Measurements from ENCODE around the gene TMTC2. TPM values are rescaled to one million over a fixed set of nuclear protein-coding genes. Genes with fewer than 3 reads are reported as not detected.

Gene TMTC2
- total and polyA plus RNA-seq, 3 experiments from 2014 or later, result 0.13 to 2.5 (median 2.2) TPM

- H3K27ac Mint-ChIP-seq, result no peak overlapping the region
- no peaks in the 10 kb centered on the region for H3K4me1 Mint-ChIP-seq
- Histone ChIP-seq H3K27ac (ENCODE audit: low read depth, low read length) (no peak overlapping the region), H3K9me3 (ENCODE audit: low read length) (no peaks in the 10 kb centered on the region), H3K4me1 (ENCODE audit: insufficient read depth, low read length) (no peaks in the 10 kb centered on the region), H3K36me3 (ENCODE audit: insufficient read depth, low read length) (no peaks in the 10 kb centered on the region), H3K27me3 (ENCODE audit: insufficient read depth, low read length, poor library complexity, severe bottlenecking) (no peaks in the 10 kb centered on the region), H3K4me3 (ENCODE audit: low read length) (no peak overlapping the region)
- POLR2A ChIA-PET, result no interaction called here
- H3K4me3 Mint-ChIP-seq, result no peak overlapping the region
- no peaks in the 10 kb centered on the region for H3K27me3 Mint-ChIP-seq
- H3K36me3 Mint-ChIP-seq, result peaks cover 3 to 23% (median 5%) of the 10 kb centered on the region in 3 donors
- H3K9me3 Mint-ChIP-seq, result no peaks in the 10 kb centered on the region
- CTCF ChIA-PET, result no interaction called here
- no peak for DNase-seq
These were observed 243.6 kb downstream of the TMTC2 start for GRCh38 chr12:82930301-82930700.

GRCh38 chr12:82931349-82932116 is 244.8 kb downstream of the TMTC2 start:
- POLR2A ChIA-PET, result no interaction called here
- H3K4me1 Mint-ChIP-seq, result no peaks in the 10 kb centered on the region
- no peaks in the 10 kb centered on the region for H3K9me3 ChIP-seq (ENCODE audit: low read length)
- CTCF ChIA-PET, result no interaction called here
- H3K36me3 Mint-ChIP-seq, result peaks cover 3 to 23% (median 5%) of the 10 kb centered on the region in 3 donors
- H3K27ac Mint-ChIP-seq, result no peak overlapping the region
- DNase-seq, result no peak
- no peak overlapping the region for H3K27ac ChIP-seq (ENCODE audit: low read depth, low read length)
- no peaks in the 10 kb centered on the region for H3K36me3 ChIP-seq (ENCODE audit: insufficient read depth, low read length)
- H3K4me3 ChIP-seq (ENCODE audit: low read length), result no peak overlapping the region
- H3K27me3 Mint-ChIP-seq, result no peaks in the 10 kb centered on the region
- no peaks in the 10 kb centered on the region for H3K4me1 ChIP-seq (ENCODE audit: insufficient read depth, low read length)
- no peaks in the 10 kb centered on the region for H3K27me3 ChIP-seq (ENCODE audit: insufficient read depth, low read length, poor library complexity, severe bottlenecking)
- H3K9me3 Mint-ChIP-seq, result no peaks in the 10 kb centered on the region
- H3K4me3 Mint-ChIP-seq, result no peak overlapping the region

- H3K27ac Mint-ChIP-seq, result no peak overlapping the region
- Histone ChIP-seq H3K9me3 (ENCODE audit: low read length) (no peaks in the 10 kb centered on the region), H3K27me3 (ENCODE audit: insufficient read depth, low read length, poor library complexity, severe bottlenecking) (no peaks in the 10 kb centered on the region), H3K4me3 (ENCODE audit: low read length) (no peak overlapping the region), H3K27ac (ENCODE audit: low read depth, low read length) (no peak overlapping the region), H3K36me3 (ENCODE audit: insufficient read depth, low read length) (no peaks in the 10 kb centered on the region), H3K4me1 (ENCODE audit: insufficient read depth, low read length) (no peaks in the 10 kb centered on the region)
- no peaks in the 10 kb centered on the region for H3K27me3 Mint-ChIP-seq
- DNase-seq, result no peak
- POLR2A ChIA-PET, result no interaction called here
- no peaks in the 10 kb centered on the region for H3K4me1 Mint-ChIP-seq
- CTCF ChIA-PET, result no interaction called here
- H3K36me3 Mint-ChIP-seq, result peaks cover 0 to 20% (median 4%) of the 10 kb centered on the region in 3 donors
- H3K9me3 Mint-ChIP-seq, result peaks cover 0 to 3% (median 0%) of the 10 kb centered on the region in 5 donors
- H3K4me3 Mint-ChIP-seq, result no peak overlapping the region
These were observed 250.4 kb downstream of the TMTC2 start for GRCh38 chr12:82937151-82937550.

GRCh38 chr12:82942521-82942920 is 255.8 kb downstream of the TMTC2 start:
- ChIA-PET POLR2A (no interaction called here), CTCF (interaction anchor here (0.6 to 0.8 kb wide), 2 partner anchors 22 to 66 kb away, joined by 3 read pairs; no protein-coding TSS in a partner anchor)
- peaks cover 0 to 4% (median 0%) of the 10 kb centered on the region in 5 donors for H3K9me3 Mint-ChIP-seq
- Histone ChIP-seq H3K27ac (ENCODE audit: low read depth, low read length) (no peak overlapping the region), H3K27me3 (ENCODE audit: insufficient read depth, low read length, poor library complexity, severe bottlenecking) (no peaks in the 10 kb centered on the region), H3K36me3 (ENCODE audit: insufficient read depth, low read length) (no peaks in the 10 kb centered on the region), H3K4me1 (ENCODE audit: insufficient read depth, low read length) (no peaks in the 10 kb centered on the region), H3K4me3 (ENCODE audit: low read length) (no peak overlapping the region), H3K9me3 (ENCODE audit: low read length) (no peaks in the 10 kb centered on the region)
- H3K27me3 Mint-ChIP-seq, result no peaks in the 10 kb centered on the region
- peaks cover 0 to 16% (median 0%) of the 10 kb centered on the region in 3 donors for H3K36me3 Mint-ChIP-seq
- no peak overlapping the region for H3K4me3 Mint-ChIP-seq
- DNase-seq, result no peak
- H3K4me1 Mint-ChIP-seq, result no peaks in the 10 kb centered on the region
- no peak overlapping the region for H3K27ac Mint-ChIP-seq

GRCh38 chr12:82942991-82943401 is 256.3 kb downstream of the TMTC2 start:
- Mint-ChIP-seq H3K9me3 (peaks cover 0 to 4% (median 0%) of the 10 kb centered on the region in 5 donors), H3K27ac (no peak overlapping the region), H3K27me3 (no peaks in the 10 kb centered on the region), H3K4me3 (no peak overlapping the region), H3K36me3 (peaks cover 0 to 16% (median 0%) of the 10 kb centered on the region in 3 donors), H3K4me1 (no peaks in the 10 kb centered on the region)
- POLR2A ChIA-PET, result no interaction called here
- no peaks in the 10 kb centered on the region for H3K36me3 ChIP-seq (ENCODE audit: insufficient read depth, low read length)
- H3K27me3 ChIP-seq (ENCODE audit: insufficient read depth, low read length, poor library complexity, severe bottlenecking), result no peaks in the 10 kb centered on the region
- H3K4me1 ChIP-seq (ENCODE audit: insufficient read depth, low read length), result no peaks in the 10 kb centered on the region
- H3K9me3 ChIP-seq (ENCODE audit: low read length), result no peaks in the 10 kb centered on the region
- CTCF ChIA-PET, result interaction anchor here (0.8 kb wide), 1 partner anchor 65 kb away, joined by 3 read pairs; no protein-coding TSS in a partner anchor
- DNase-seq, result no peak
- no peak overlapping the region for H3K27ac ChIP-seq (ENCODE audit: low read depth, low read length)
- no peak overlapping the region for H3K4me3 ChIP-seq (ENCODE audit: low read length)

GRCh38 chr12:82948491-82948890 is 261.8 kb downstream of the TMTC2 start:
- H3K27me3 ChIP-seq (ENCODE audit: insufficient read depth, low read length, poor library complexity, severe bottlenecking), result no peaks in the 10 kb centered on the region
- ChIA-PET CTCF (no interaction called here), POLR2A (no interaction called here)
- no peak overlapping the region for H3K27ac Mint-ChIP-seq
- no peak overlapping the region for H3K4me3 ChIP-seq (ENCODE audit: low read length)
- H3K27ac ChIP-seq (ENCODE audit: low read depth, low read length), result no peak overlapping the region
- no peak for DNase-seq
- no peaks in the 10 kb centered on the region for H3K9me3 ChIP-seq (ENCODE audit: low read length)
- no peaks in the 10 kb centered on the region for H3K36me3 ChIP-seq (ENCODE audit: insufficient read depth, low read length)
- no peaks in the 10 kb centered on the region for H3K4me1 Mint-ChIP-seq
- H3K27me3 Mint-ChIP-seq, result no peaks in the 10 kb centered on the region
- H3K36me3 Mint-ChIP-seq, result peaks cover 0 to 7% (median 0%) of the 10 kb centered on the region in 3 donors
- H3K4me3 Mint-ChIP-seq, result no peak overlapping the region
- H3K9me3 Mint-ChIP-seq, result peaks cover 0 to 2% (median 0%) of the 10 kb centered on the region in 5 donors
- no peaks in the 10 kb centered on the region for H3K4me1 ChIP-seq (ENCODE audit: insufficient read depth, low read length)

- Histone ChIP-seq H3K27ac (ENCODE audit: low read depth, low read length) (no peak overlapping the region), H3K36me3 (ENCODE audit: insufficient read depth, low read length) (no peaks in the 10 kb centered on the region), H3K4me1 (ENCODE audit: insufficient read depth, low read length) (no peaks in the 10 kb centered on the region), H3K4me3 (ENCODE audit: low read length) (no peak overlapping the region), H3K9me3 (ENCODE audit: low read length) (no peaks in the 10 kb centered on the region), H3K27me3 (ENCODE audit: insufficient read depth, low read length, poor library complexity, severe bottlenecking) (no peaks in the 10 kb centered on the region)
- Mint-ChIP-seq H3K36me3 (peaks cover 0 to 7% (median 2%) of the 10 kb centered on the region in 3 donors), H3K9me3 (peaks cover 0 to 2% (median 0%) of the 10 kb centered on the region in 5 donors), H3K27me3 (no peaks in the 10 kb centered on the region), H3K4me3 (no peak overlapping the region), H3K27ac (no peak overlapping the region), H3K4me1 (no peaks in the 10 kb centered on the region)
- POLR2A ChIA-PET, result no interaction called here
- DNase-seq, result no peak
- CTCF ChIA-PET, result no interaction called here
These were observed 263.6 kb downstream of the TMTC2 start for GRCh38 chr12:82950356-82950755.

- CTCF ChIA-PET, result no interaction called here
- Histone ChIP-seq H3K27ac (ENCODE audit: low read depth, low read length) (no peak overlapping the region), H3K4me1 (ENCODE audit: insufficient read depth, low read length) (no peaks in the 10 kb centered on the region), H3K9me3 (ENCODE audit: low read length) (no peaks in the 10 kb centered on the region), H3K27me3 (ENCODE audit: insufficient read depth, low read length, poor library complexity, severe bottlenecking) (no peaks in the 10 kb centered on the region), H3K4me3 (ENCODE audit: low read length) (no peak overlapping the region), H3K36me3 (ENCODE audit: insufficient read depth, low read length) (no peaks in the 10 kb centered on the region)
- POLR2A ChIA-PET, result no interaction called here
- Mint-ChIP-seq H3K27me3 (no peaks in the 10 kb centered on the region), H3K4me3 (no peak overlapping the region), H3K36me3 (peaks cover 0 to 23% (median 4%) of the 10 kb centered on the region in 3 donors), H3K4me1 (no peaks in the 10 kb centered on the region), H3K9me3 (peaks cover 0 to 2% (median 0%) of the 10 kb centered on the region in 5 donors), H3K27ac (no peak overlapping the region)
- DNase-seq, result no peak
These were observed 266.2 kb downstream of the TMTC2 start for GRCh38 chr12:82952946-82953345.
